MCF 10A (cell line): Measurements from ENCODE around the gene SIX4. TPM values are rescaled to one million over a fixed set of nuclear protein-coding genes. Genes with fewer than 3 reads are reported as not detected.

Experiments used
- Bru-seq: library from RNA; stranded (reverse); fragments of 400-500 nt; gene quantifications from one replicate; lab custom pipeline; 2021; lab: Mats Ljungman, UMichigan
- BruChase-seq, 2 experiments: library from RNA; stranded (reverse); fragments of 400-500 nt; gene quantifications; one replicate each; lab custom pipeline; 2021; lab: Mats Ljungman, UMichigan
- BruUV-seq: library from RNA; stranded (reverse); fragments of 400-500 nt; replicated peaks from 2 replicates; lab custom pipeline; 2021; lab: Mats Ljungman, UMichigan
- CTCF ChIA-PET: fragments of 300-600 bp; sonication (Branson Sonifier 250); formaldehyde crosslinking; extraction: SDS; loops from one replicate; lab custom pipeline; 2021; ENCODE audit warnings: antibody characterized with exemption, inconsistent platforms; lab: Yijun Ruan, JAX
- POLR2A ChIA-PET: fragments of 300-600, 350-650 bp; sonication (Branson Sonifier 250); formaldehyde crosslinking; extraction: SDS; loops from one replicate; lab custom pipeline; 2020; ENCODE audit warnings: antibody characterized with exemption, inconsistent platforms; lab: Yijun Ruan, JAX
- DNase-seq: peaks from one replicate; pipeline ENCODE4 v3.0.0-alpha.2; 2018; ENCODE audit not compliant: unreplicated experiment
- H3K27ac Mint-ChIP-seq: one replicate; pipeline ENCODE4 v1.8.0; 2022; ENCODE audit warnings: mild to moderate bottlenecking, low read depth, mixed read lengths; ENCODE audit not compliant: unreplicated experiment
- H3K27me3 Mint-ChIP-seq: one replicate; pipeline ENCODE4 v1.8.0; 2022; ENCODE audit warnings: mixed read lengths; ENCODE audit not compliant: insufficient read depth, unreplicated experiment
- H3K36me3 Mint-ChIP-seq: one replicate; pipeline ENCODE4 v1.8.0; 2022; ENCODE audit warnings: mild to moderate bottlenecking, moderate library complexity, mixed read lengths; ENCODE audit not compliant: insufficient read depth, unreplicated experiment
- H3K4me1 Mint-ChIP-seq: one replicate; pipeline ENCODE4 v1.8.0; 2022; ENCODE audit warnings: mixed read lengths; ENCODE audit not compliant: insufficient read depth, unreplicated experiment
- H3K4me3 Mint-ChIP-seq: one replicate; pipeline ENCODE4 v1.8.0; 2022; ENCODE audit warnings: mild to moderate bottlenecking, moderate library complexity, mixed read lengths; ENCODE audit not compliant: unreplicated experiment
- H3K9me3 Mint-ChIP-seq: one replicate; pipeline ENCODE4 v1.8.0; 2022; ENCODE audit warnings: mixed read lengths; ENCODE audit not compliant: unreplicated experiment
- CTCF ChIP-seq: fragments of 200-600 bp; IDR thresholded peaks from one replicate; pipeline ENCODE4 v1.8.0; 2022; ENCODE audit warnings: antibody characterized with exemption, mild to moderate bottlenecking; ENCODE audit not compliant: unreplicated experiment
- intact Hi-C: fragments of 100-400 bp; cut with micrococcal nuclease; formaldehyde crosslinking; loops from 2 replicates; pipeline ENCODE4 v1.14.1; 2022
- long read RNA-seq: library from polyadenylated mRNA; stranded (forward); transcript quantifications from one replicate; pipeline ENCODE4 v2.0.0, GENCODE V29; 2022
- total RNA-seq: library from RNA; stranded (reverse); gene quantifications from 2 replicates; pipeline ENCODE4 v1.2.3, GENCODE V29; 2022

The SIX4 gene
- total RNA-seq = 12.9 and 13.6 TPM in 2 replicates
- percentile 72 among the genes with signal in this experiment for Bru-seq, nascent RNA
- percentile 67 among the genes with signal in this experiment for BruChase-seq, experiment 1, labeled RNA remaining after a 6-hour chase
- BruChase-seq, experiment 2, labeled RNA remaining after a 2-hour chase = percentile 85 among the genes with signal in this experiment
- long read RNA-seq, partial matches to known transcripts = 0 of 7 reads
- long read RNA-seq, other reads (novel, unspliced or antisense) = 6 of 7 reads

GRCh38 chr14:60723907-60724618 lies at the start of gene SIX4:
Gene SIX4 (minus strand): TSS chr14:60724351. CDS start chr14:60724074, 277 bp downstream.
- peak within 1 kb of the TSS; percentile 91 for H3K4me3 Mint-ChIP-seq
- TSS peak; percentile 26 for BruUV-seq
- peak within 1 kb of the TSS; percentile 80 for H3K27ac Mint-ChIP-seq
- intact Hi-C loops = loop anchor here (1.0 to 5.0 kb wide), 5 partner anchors 99 to 528 kb away; partner anchors contain the start of genes SLC38A6 and TRMT5
- H3K27me3 Mint-ChIP-seq = no peaks in the 10 kb centered on the region
- ChIA-PET POLR2A (interaction anchor here (0.6 to 4.3 kb wide), 10 partner anchors 9 to 354 kb away, joined by 3 to 45 read pairs (median 6); partner anchors contain the start of genes MNAT1, SLC38A6 and TRMT5), CTCF (interaction anchor here (0.9 to 3.5 kb wide), 3 partner anchors 9 to 99 kb away, joined by 3 to 15 read pairs (median 4); partner anchors contain the start of gene MNAT1)
- H3K9me3 Mint-ChIP-seq = no peaks in the 10 kb centered on the region
- no peaks in the 10 kb centered on the region for H3K4me1 Mint-ChIP-seq
- H3K36me3 Mint-ChIP-seq = peaks cover 4% of the 10 kb centered on the region
- no peak for TF ChIP-seq CTCF
- DNase-seq = peak; percentile 89

GRCh38 chr14:60773558-60773957 lies 49.4 kb upstream of the SIX4 start:
- CTCF ChIA-PET = interaction anchor here (0.7 to 0.9 kb wide), 2 partner anchors 9 to 27 kb away, joined by 3 to 4 read pairs; no protein-coding TSS in a partner anchor
- peaks cover 7% of the 10 kb centered on the region for H3K4me1 Mint-ChIP-seq
- no peak overlapping the region for H3K27ac Mint-ChIP-seq
- no peak overlapping the region for H3K4me3 Mint-ChIP-seq
- POLR2A ChIA-PET = interaction anchor here (0.6 kb wide), 1 partner anchor 31 kb away, joined by 3 read pairs; no protein-coding TSS in a partner anchor
- no peaks in the 10 kb centered on the region for H3K27me3 Mint-ChIP-seq
- no peak for TF ChIP-seq CTCF
- no peaks in the 10 kb centered on the region for H3K9me3 Mint-ChIP-seq
- intact Hi-C loops = no loop called here
- no TSS peak for BruUV-seq
- DNase-seq = no peak
- no peaks in the 10 kb centered on the region for H3K36me3 Mint-ChIP-seq

GRCh38 chr14:60771117-60771516 lies 47.0 kb upstream of the SIX4 start:
- Mint-ChIP-seq H3K36me3 (no peaks in the 10 kb centered on the region), H3K27ac (no peak overlapping the region), H3K9me3 (no peaks in the 10 kb centered on the region), H3K27me3 (no peaks in the 10 kb centered on the region), H3K4me1 (peaks cover 7% of the 10 kb centered on the region), H3K4me3 (no peak overlapping the region)
- intact Hi-C loops = no loop called here
- DNase-seq = no peak
- POLR2A ChIA-PET = no interaction called here
- TF ChIP-seq CTCF = no peak
- CTCF ChIA-PET = interaction anchor here (0.7 kb wide), 1 partner anchor 77 kb away, joined by 4 read pairs; no protein-coding TSS in a partner anchor
- no TSS peak for BruUV-seq

- Mint-ChIP-seq H3K36me3 (no peaks in the 10 kb centered on the region), H3K27me3 (no peaks in the 10 kb centered on the region), H3K4me1 (peaks cover 7% of the 10 kb centered on the region), H3K27ac (no peak overlapping the region), H3K9me3 (no peaks in the 10 kb centered on the region), H3K4me3 (no peak overlapping the region)
- POLR2A ChIA-PET = no interaction called here
- BruUV-seq = no TSS peak
- no peak for DNase-seq
- no peak for TF ChIP-seq CTCF
- intact Hi-C loops = no loop called here
- CTCF ChIA-PET = interaction anchor here (0.7 kb wide), 1 partner anchor 136 kb away, joined by 3 read pairs; no protein-coding TSS in a partner anchor
These were observed 44.5 kb upstream of the SIX4 start for GRCh38 chr14:60768602-60769001.
